Lower leg skin (tissue), 4 donors: ENCODE data around the gene GSTM1. TPM values are rescaled to one million over a fixed set of nuclear protein-coding genes. Genes with fewer than 3 reads are reported as not detected.

Source experiments
- DNase-seq, 2 donors: peaks; one replicate each; pipeline ENCODE4 v3.0.0-alpha.2; 2019; ENCODE audit warnings: low spot score in 2 of 2
- H3K4me3 ChIP-seq: fragments of 200-600 bp; sonication (generic); 2 replicates; pipeline ENCODE4 v1.5.1; 2017; ENCODE audit warnings: mild to moderate bottlenecking, low read depth; ENCODE audit not compliant: poor library complexity, severe bottlenecking
- POLR2A ChIP-seq, 2 donors: fragments of 450-650 bp; IDR thresholded peaks; one replicate each; pipeline ENCODE4 v1.6.1; 2016 to 2017; ENCODE audit warnings: antibody characterized with exemption in 2 of 2, mild to moderate bottlenecking in 1 of 2, moderate library complexity in 1 of 2
- WGBS, 2 donors: methylation state at CpG; one replicate each; pipeline ENCODE4 v1.1.5; 2018; 5-methylcytosine and 5-hydroxymethylcytosine counted together
- intact Hi-C: fragments of 100-400 bp; cut with DNase I; formaldehyde crosslinking; loops from one replicate; pipeline ENCODE4 v1.15.0; 2023; ENCODE audit warnings: low total_unique reads
- total RNA-seq, 4 donors: library from RNA; depleted of rRNA; stranded (reverse); fragments of >200 nt; gene quantifications; one replicate each; pipeline ENCODE4 v1.1.0, GENCODE V29; 2016
- TF ChIP-seq, protein P1 (sequence below), 3 donors: fragments of 450-650 bp; IDR thresholded peaks; one replicate each; pipeline ENCODE4 v1.5.1; 2016; ENCODE audit warnings: antibody characterized with exemption in 3 of 3, mild to moderate bottlenecking in 3 of 3, moderate library complexity in 2 of 3

The GSTM1 gene
- total RNA-seq, 4 donors from 2014 or later: 26.1 to 60.4 TPM; not detected in 2

DNA sequence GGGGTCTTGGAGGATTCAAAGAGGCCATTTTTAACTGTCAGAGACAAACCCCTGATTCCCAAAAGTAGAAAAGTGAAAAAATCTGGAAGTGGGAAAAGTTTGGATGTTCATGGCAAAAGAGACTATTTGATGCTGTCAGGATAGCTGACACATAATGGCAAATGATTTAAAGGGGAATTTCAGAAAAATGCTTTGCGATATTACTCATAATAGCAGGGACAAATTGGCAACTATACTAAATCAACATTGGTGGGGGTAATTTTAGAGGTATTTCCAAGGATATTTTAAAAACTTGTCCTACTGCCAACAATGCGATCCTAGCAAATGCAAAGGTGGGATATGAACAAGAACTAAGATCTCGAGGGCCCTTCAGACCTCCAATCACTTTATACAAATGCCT is 37.0 kb upstream of the GSTM1 start:
- TF ChIP-seq, protein P1, sequence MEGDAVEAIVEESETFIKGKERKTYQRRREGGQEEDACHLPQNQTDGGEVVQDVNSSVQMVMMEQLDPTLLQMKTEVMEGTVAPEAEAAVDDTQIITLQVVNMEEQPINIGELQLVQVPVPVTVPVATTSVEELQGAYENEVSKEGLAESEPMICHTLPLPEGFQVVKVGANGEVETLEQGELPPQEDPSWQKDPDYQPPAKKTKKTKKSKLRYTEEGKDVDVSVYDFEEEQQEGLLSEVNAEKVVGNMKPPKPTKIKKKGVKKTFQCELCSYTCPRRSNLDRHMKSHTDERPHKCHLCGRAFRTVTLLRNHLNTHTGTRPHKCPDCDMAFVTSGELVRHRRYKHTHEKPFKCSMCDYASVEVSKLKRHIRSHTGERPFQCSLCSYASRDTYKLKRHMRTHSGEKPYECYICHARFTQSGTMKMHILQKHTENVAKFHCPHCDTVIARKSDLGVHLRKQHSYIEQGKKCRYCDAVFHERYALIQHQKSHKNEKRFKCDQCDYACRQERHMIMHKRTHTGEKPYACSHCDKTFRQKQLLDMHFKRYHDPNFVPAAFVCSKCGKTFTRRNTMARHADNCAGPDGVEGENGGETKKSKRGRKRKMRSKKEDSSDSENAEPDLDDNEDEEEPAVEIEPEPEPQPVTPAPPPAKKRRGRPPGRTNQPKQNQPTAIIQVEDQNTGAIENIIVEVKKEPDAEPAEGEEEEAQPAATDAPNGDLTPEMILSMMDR (IDR thresholded peaks at IDR 0.05): no peak
- TF ChIP-seq POLR2A (IDR thresholded peaks at IDR 0.05): no peak
- no peak overlapping the region for H3K4me3 ChIP-seq
- DNase-seq: no peak
- intact Hi-C loops: no loop called here
- 91 to 92% methylated on average over 3 of the region's 3 CpGs for WGBS, 2 donors

DNA sequence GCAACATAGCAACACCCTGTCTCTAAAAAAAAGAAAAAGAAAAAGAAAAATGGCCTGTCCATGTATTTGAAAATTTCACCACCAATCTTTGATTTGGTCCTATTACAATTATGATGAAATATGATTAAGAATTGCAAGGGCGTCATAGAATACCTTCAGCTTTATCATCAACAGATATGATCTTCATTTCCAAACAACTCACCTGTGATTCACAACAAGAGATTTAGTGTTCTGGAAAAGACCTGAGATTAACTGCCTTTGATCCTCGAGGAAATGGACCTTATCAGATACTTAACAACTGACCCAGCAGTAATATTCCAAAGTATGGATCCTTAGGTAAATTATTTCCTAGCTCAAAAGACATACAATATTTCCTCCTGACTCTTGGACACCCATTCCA is 35.2 kb upstream of the GSTM1 start:
- no peak for TF ChIP-seq POLR2A (IDR thresholded peaks at IDR 0.05)
- TF ChIP-seq, protein P1 (IDR thresholded peaks at IDR 0.05): no peak
- WGBS, 2 donors: 65 to 77% methylated on average over 2 of the region's 2 CpGs
- intact Hi-C loops: no loop called here
- no peak for DNase-seq
- no peak overlapping the region for H3K4me3 ChIP-seq

DNA sequence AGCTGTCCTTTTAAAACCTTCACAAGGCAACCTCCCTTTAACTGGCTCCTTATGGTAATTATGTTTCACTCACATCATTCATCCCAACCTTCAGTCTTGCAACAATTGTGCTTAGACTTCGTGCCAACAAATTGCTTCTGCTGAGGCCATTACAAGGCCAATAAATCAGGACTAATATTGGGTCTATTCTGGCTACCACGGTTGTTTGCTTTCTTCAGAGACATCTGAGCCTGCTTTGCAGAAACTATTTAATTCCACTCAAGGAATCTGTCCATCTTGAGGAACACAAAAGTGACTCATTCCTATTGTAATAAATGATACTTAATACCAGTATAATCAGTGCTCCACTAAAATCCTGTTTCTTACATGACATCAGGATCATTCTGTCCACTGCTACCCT is 34.3 kb upstream of the GSTM1 start:
- DNase-seq: no peak
- WGBS, 2 donors: 48 to 57% methylated on average over 2 of the region's 2 CpGs
- TF ChIP-seq, protein P1 (IDR thresholded peaks at IDR 0.05): no peak
- no peak for TF ChIP-seq POLR2A (IDR thresholded peaks at IDR 0.05)
- no peak overlapping the region for H3K4me3 ChIP-seq
- intact Hi-C loops: no loop called here

DNA sequence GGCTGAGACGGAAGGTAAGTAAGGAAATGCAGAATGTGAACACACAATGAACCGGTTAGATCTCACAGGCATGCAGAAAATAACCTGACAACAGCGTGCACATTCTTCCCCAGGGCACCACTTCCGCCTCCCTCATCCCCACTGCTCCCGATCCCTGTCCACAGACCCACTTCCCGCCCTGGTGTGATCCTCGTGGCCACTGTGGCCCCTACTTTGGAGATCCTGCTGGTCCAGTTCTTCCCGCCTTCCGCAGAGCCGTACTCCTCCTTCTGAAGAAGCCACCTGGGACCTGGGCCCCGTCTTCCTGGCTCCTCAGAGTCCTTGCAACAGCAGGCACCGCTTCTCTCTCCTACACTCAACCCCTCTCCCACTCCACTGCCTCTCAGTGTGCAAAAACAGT is 33.1 kb upstream of the GSTM1 start:
- DNase-seq: peak; percentile 11 to 80
- 89 to 93% methylated on average over 12 of the region's 12 CpGs for WGBS, 2 donors
- no peak for TF ChIP-seq POLR2A (IDR thresholded peaks at IDR 0.05)
- TF ChIP-seq, protein P1 (IDR thresholded peaks at IDR 0.05): no peak
- no peak overlapping the region for H3K4me3 ChIP-seq
- intact Hi-C loops: no loop called here

DNA sequence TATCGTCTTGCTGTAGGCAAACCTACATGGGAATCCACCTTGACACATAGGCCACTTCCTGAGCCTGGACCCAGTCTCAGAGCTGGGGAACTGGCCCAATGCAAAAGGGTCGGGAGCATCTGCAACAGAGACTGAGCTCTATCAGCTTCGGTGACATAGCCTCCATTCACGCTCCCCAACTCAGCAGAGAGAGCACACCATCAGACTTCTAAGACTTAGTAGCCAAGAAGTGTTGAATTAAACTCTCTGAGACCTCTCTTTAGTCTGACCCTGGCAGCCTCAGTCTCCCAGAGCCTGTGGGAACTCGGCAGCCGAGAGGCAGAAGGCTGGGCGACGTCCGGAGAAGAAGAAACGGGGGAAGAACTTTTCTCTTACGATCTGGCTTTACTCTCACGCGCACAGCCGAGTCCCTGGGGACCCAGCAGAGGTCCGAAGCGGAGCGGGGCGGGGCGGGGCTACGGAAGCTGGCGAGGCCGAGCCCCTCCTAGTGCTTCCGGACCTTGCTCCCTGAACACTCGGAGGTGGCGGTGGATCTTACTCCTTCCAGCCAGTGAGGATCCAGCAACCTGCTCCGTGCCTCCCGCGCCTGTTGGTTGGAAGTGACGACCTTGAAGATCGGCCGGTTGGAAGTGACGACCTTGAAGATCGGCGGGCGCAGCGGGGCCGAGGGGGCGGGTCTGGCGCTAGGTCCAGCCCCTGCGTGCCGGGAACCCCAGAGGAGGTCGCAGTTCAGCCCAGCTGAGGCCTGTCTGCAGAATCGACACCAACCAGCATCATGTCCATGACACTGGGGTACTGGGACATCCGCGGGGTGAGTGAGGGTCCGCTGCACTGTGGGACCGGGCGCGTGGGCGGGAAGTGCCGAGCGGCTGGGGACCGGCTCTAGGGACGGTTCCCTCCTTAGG is 31.8 kb upstream of the GSTM1 start, which contains the start of gene GSTM4:
Gene GSTM4 (plus strand): TSS at position 485 of the 905 bp plus-strand sequence. CDS start 291 bp downstream, at position 776.
- peak; percentile 72 to 96 for DNase-seq
- peak within 1 kb of the TSS; percentile 63 for H3K4me3 ChIP-seq
- WGBS, 2 donors: 2% methylated on average over 25 to 42 of the region's 54 CpGs
- TF ChIP-seq, protein P1 (IDR thresholded peaks at IDR 0.05): no peak
- no peak for TF ChIP-seq POLR2A (IDR thresholded peaks at IDR 0.05)
- intact Hi-C loops: no loop called here
